ENCODE results near the gene MAL. TPM values are rescaled to one million over a fixed set of nuclear protein-coding genes. Genes with fewer than 3 reads are reported as not detected.

Gene MAL
- total and polyA plus RNA-seq, 2 experiments from 2014 or later: 0.24 to 0.31 TPM

- H3K4me1 ChIP-seq (ENCODE audit: insufficient read depth): peaks cover 16% of the 10 kb centered on the region
- no peak overlapping the region for H3K4me3 ChIP-seq
- H3F3A ChIP-seq (replicated peaks; ENCODE audit: low read depth): 0 out of 2 replicates have a peak, but pooled peaks cover 5% of the 10 kb centered on the region
- H3K36me3 ChIP-seq (ENCODE audit: insufficient read depth): no peaks in the 10 kb centered on the region
- Mint-ChIP-seq H3K9me3 (no peaks in the 10 kb centered on the region), H3K27me3 (ENCODE audit: insufficient read depth, low read depth, poor library complexity) (peaks cover 33% of the 10 kb centered on the region), H3K36me3 (ENCODE audit: low read depth) (no peaks in the 10 kb centered on the region), H3K27ac (no peak overlapping the region), H3K4me3 (no peak overlapping the region), H3K4me1 (peaks cover 31% of the 10 kb centered on the region)
- peaks cover 27% of the 10 kb centered on the region for H3K27me3 ChIP-seq (ENCODE audit: insufficient read depth)
- no peak for ATAC-seq
- H4K20me1 ChIP-seq (replicated peaks; ENCODE audit: insufficient read depth): no peaks in the 10 kb centered on the region
- no peaks in the 10 kb centered on the region for H3K9me2 ChIP-seq (ENCODE audit: insufficient read depth)
- TF ChIP-seq ETS1 (IDR thresholded peaks at IDR 0.05) (no peak), CREB1 (CRISPR knock-in tag; IDR thresholded peaks at IDR 0.05; ENCODE audit: low read depth) (no peak), POLR2AphosphoS5 (IDR thresholded peaks at IDR 0.05; ENCODE audit: low read depth) (no peak), STAT1 (IDR thresholded peaks at IDR 0.05; ENCODE audit: unreplicated experiment) (no peak), NANOG (IDR thresholded peaks at IDR 0.05; ENCODE audit: borderline replicate concordance) (no peak), EZH2phosphoT487 (IDR thresholded peaks at IDR 0.05; ENCODE audit: unreplicated experiment) (no peak), ZNF114 (CRISPR knock-in tag; IDR thresholded peaks at IDR 0.05) (no peak), REST (IDR thresholded peaks at IDR 0.05; ENCODE audit: unreplicated experiment) (no peak), CTCF (conservative IDR thresholded peaks at IDR 0.05; ENCODE audit: low read depth in 2 of 2) (0 out of 4 replicates have a peak, but pooled peaks of 1 of the 2 experiments have one; percentile 13)
- H3K4me2 ChIP-seq: no peak overlapping the region
- DNase-seq (ENCODE audit: low spot score): no peak
- H3K79me2 ChIP-seq (replicated peaks; ENCODE audit: insufficient read depth): no peaks in the 10 kb centered on the region
- H3K27ac ChIP-seq (ENCODE audit: low read depth): no peak overlapping the region
- H2AFZ ChIP-seq: no peak overlapping the region; the same call in 1 of the 2 replicates
Measured at GRCh38 chr2:95019572-95019971, 5.9 kb upstream of the MAL start.
